GM15510 (cell line): ENCODE data around the gene MTX2.

Source experiments
- POLR2A ChIP-seq: IDR thresholded peaks from 3 replicates; pipeline ENCODE4 v1.6.1; 2011; ENCODE audit warnings: borderline replicate concordance; ENCODE audit not compliant: insufficient read length; ENCODE audit errors: extremely low read depth

Gene MTX2

DNA sequence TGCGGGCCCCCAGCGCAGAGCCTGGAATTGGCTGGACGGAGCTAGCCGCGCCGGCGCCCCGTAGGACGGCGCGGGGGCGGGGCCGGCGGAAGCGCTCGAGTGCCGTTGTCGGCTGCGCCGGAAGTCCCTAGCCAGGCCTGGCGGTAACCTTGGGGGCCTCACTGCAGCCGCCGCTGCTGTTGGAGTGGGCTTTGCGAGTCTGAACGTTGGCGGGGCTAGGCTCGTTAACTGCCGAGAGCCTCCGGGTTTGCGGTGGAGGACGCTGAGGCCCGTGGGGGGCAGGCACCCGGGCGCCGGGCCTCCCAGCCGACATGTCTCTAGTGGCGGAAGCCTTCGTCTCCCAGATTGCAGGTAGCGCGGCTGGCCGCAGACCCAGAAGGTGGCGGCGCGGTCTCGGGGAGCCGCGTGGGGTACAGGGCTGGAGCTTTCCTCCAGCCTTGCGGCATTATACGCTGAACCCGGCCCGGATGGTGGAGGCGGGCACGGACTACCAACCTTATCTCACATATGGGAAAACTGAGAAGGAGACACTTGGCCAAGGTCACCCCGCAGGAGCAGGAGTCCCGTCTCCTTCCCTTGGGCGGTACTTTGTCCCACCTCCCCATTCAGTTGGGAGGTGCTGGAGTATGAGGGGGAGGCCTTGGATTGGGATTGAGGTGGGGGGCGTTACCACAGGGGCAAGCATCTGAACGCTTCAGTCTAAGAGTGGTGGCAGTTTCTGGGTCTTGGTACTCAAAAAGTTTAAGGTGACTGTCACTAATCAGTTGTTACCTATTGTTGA, at the start of gene MTX2:
Gene MTX2, plus strand, starts transcription at position 124 of the 781 bp plus-strand sequence. Its CDS starts 188 bp downstream, at position 312.
- peak; percentile 87 for TF ChIP-seq POLR2A

DNA sequence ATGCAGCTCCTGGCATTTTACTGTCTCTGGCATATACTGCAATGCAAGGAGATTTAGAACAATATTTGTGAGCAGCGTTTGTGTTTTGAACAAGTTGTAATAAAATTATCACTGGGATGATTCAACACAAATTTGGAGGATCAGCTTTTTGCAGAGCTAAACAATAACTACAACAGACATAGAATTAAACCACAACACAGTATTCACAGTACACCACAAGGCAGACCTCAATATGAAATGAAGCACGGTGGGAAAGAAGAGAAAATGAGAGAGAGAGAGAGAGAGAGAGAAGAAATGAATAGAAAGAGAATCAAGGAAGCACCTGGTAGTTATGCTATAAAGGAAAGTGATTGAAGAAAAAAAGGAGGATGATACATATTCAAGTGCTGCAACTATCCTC, 41.4 kb upstream of the MTX2 start:
- TF ChIP-seq POLR2A, result no peak

DNA sequence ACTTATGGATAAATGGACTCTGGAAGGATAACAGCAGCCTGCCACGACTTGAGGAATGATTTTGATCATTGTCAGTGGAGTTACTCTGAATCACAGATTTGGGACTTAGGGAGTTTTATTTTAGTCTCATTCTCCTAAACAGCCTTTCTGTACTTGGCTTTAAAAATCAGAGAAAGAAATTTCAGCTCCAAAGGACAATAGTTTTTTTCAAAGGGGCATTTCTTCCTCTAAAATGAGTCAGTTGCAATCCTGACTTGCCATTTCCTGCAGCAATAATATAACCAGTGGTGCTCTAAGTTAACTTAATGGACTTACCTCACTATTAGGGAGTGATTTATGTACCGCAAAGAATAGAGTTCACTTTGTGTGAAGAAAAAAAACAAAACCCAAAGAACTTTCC, 35.1 kb upstream of the MTX2 start:
- TF ChIP-seq POLR2A, result no peak

DNA sequence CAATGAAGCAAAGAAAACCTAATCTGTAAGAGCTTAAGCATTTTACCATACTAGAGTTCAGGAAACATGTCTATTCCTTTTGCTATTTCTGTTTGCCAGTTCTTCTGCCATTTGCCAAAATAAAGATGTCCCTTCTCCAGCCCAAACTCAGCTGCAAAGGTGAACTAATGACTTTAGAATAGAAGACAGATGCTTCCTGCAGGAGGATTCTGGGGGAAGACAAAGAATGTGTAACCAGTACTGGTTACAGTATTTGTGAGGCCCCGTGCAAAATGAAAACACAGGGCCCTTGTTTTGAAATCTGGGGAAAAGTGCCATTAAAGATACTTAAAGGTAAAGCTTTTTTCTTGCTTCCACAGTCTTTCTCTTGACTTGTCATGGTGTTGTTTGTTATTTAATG, 34.3 kb upstream of the MTX2 start:
- no peak for TF ChIP-seq POLR2A

DNA sequence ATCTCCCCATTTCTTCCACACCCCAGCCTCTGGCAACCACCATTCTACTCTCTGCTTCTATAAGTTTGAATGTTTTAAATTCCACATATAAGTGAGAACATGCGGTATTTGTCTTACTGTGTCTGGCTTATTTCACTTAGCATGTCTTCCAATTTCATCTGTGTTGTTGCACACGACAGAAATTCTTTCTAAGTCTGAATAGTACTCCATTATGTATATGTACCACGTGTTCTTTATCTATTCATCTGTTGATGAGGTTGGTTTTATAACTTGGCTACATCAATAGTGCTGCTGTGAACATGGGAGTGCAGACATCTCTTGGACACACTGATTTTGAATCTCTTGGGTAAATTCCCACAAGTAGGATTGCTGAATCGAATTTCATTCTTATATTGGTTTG, 31.8 kb upstream of the MTX2 start:
- TF ChIP-seq POLR2A, result no peak

DNA sequence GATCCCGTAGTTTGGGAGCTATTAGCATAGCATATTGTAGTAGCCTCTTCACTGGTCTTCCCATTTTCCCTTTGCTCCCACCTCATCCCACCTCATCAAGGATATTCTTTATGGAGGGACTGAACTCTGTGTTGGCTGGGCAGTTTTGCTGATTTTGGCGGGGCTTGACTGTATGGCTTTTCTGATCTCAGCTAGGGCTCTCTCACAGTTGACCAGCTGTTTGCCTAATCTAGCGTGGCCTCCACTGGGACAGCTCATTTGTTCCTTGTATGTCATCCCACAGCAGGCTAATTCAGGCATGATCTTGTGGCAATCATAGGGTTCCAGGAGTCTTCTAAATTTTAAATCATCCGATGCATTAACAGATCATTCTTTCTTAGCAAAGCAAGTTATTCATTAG, 30.2 kb upstream of the MTX2 start:
- no peak for TF ChIP-seq POLR2A

DNA sequence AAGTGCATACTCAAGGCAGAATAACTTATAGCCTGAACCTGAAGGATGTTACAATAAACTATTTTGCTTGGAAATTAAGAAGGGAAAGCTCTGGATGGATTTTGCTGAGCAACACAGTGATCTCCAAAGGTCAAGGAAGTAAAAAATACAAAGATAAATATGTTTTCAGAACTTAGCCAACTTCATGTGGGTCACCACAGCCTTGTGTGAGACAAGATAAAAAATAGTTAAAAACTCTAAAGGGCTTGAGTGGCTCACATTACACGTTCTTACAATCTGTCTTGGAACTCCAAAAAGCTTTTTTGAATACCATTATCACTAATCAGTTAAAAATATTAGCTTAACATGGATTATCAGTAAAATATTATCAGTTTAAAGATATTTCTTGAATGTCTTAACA, 28.9 kb upstream of the MTX2 start:
- TF ChIP-seq POLR2A, result no peak

DNA sequence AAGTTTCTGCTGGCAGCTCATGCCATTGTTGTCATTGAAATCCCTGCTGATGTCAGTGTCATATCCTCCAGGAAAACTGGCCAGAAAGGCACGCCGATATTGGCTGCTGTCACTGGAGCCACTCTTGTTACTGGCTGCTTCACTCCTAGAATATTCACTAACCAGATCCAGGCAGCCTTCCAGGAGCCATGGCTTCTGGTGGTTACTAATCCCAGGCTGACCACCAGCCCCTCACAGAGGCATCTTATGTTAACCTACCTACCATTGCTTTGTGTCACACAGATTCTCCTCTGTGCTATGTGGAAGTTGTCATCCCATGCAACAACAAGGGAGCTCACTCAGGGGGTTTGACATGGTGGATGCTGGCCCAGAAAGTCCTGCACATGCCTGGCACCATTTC, 27.0 kb upstream of the MTX2 start:
- no peak for TF ChIP-seq POLR2A

DNA sequence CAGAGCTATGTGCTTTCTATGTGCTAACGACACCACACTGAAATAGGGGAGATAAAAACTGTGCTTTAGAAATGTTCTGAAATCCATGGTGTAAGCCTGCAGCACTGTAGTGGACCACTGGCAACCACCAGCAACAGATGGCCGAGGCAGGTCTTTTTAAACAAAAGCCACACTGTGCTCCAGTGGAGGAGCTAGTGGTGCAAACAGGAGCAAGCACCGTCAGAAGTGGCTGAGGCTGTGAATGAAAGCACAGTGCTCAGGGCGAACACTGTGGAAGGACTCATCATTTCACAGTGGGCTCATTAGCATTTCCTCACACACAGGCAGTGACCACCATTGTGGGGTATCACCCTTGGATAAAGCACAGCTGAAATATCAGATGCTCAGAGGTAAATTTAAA, 22.9 kb upstream of the MTX2 start:
- no peak for TF ChIP-seq POLR2A

DNA sequence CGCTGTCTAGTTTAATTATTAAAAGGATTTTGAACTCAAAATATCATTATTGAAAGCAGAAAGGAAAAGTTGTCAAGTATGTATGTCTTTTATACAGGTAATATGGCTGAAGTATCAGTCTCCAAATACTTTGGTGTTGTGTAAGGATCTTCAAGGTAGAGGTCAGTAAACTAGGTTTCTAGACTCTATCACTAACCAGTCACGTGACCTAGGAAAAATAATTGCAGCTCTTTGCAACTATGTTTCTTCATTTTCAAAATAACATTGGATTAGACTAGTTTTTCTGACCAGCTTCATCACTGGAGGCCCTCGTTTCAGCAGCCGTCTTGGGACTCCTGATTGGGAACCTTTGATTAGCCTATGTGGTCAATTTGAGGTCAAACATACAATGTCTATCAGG, 21.4 kb upstream of the MTX2 start:
- no peak for TF ChIP-seq POLR2A

DNA sequence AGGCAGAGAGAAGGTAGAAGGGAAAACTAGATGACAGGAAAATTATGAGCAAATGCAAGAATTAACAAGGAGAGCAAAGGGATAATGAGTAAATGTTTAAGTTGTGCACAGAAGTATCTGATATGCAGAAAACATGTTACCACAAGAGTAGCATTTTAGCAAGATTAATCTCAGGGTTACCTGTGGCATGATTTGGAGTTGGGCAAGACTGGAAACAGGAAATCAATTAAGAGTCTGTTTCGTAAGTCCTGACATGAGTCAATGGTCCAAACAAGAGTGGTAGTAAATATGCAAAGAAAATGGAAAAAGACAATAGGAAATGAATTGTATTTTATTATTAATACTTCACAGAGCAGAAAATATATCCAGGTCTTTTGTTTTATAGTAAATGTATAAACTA, 17.3 kb upstream of the MTX2 start:
- TF ChIP-seq POLR2A, result no peak

- no peak for TF ChIP-seq POLR2A
Observed at GRCh38 chr2:176260689-176261088, 8.6 kb upstream of the MTX2 start.

GRCh38 chr2:176261136-176261535, 8.1 kb upstream of the MTX2 start:
- TF ChIP-seq POLR2A, result no peak

DNA sequence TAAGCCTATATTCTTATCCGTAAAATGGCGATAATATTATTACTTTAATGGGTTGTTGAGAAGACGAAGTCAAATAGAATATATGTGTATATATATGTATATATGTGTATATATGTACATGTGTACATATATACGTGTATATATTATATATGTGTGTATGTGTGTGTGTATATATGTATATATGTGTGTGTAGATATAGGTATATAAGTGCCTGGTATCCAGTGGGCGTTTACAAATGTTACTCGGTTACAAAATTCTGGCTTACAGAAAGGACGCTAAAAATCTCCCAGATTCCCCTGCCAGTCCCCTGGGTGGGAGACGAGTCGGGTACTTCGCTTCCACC, 295 bp upstream of the MTX2 start:
- no peak for TF ChIP-seq POLR2A

GRCh38 chr2:176270100-176270750, 983 bp downstream of the MTX2 start:
- TF ChIP-seq POLR2A, result no peak

DNA sequence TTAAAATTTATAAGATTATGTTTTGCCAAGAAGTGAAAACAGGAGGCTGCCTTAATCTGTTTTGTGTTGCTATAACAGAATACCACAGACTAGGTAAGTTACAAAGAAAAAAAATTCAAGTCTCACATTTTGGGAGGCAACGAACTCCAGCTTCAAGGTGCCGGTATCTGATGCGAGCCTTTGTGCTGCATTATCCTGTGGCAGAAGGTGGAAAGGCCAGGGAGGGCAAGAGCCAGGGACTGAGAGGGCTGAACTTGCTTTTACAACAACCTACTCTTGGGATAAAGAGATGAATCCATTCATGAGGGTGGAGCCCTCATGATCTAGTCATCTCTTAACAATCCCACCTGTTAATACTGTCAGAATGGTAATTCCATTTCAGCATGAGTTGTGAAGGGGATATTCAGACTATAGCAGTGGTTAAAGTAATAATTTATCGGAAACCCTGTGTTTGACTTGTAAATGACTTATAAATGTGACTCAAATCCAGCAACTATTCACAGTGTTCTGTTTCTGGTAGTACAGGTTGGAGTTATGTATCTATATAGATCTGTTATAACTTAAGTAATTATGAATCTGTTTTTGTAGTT, 3.7 kb downstream of the MTX2 start:
- TF ChIP-seq POLR2A, result no peak
